GM12864 (cell line): Measurements from ENCODE around the gene RNF11.
A peak's percentile ranks its signal among the peaks of the same experiment; 100 is the strongest.

Source experiments
- DNase-seq: peaks from one replicate; pipeline ENCODE4 v3.0.0-alpha.2; 2011; ENCODE audit warnings: low read depth
- H3K4me3 ChIP-seq: 2 replicates; pipeline ENCODE4 v1.5.1; 2011; ENCODE audit warnings: mild to moderate bottlenecking, low read depth, low read length, control low read depth
- TF ChIP-seq, protein P1 (sequence below): IDR thresholded peaks from 2 replicates; pipeline ENCODE4 v1.5.1; 2011; ENCODE audit warnings: low read depth, mild to moderate bottlenecking, moderate library complexity, low read length, control low read depth, inconsistent platforms; ENCODE audit errors: missing control alignments

Gene RNF11

DNA sequence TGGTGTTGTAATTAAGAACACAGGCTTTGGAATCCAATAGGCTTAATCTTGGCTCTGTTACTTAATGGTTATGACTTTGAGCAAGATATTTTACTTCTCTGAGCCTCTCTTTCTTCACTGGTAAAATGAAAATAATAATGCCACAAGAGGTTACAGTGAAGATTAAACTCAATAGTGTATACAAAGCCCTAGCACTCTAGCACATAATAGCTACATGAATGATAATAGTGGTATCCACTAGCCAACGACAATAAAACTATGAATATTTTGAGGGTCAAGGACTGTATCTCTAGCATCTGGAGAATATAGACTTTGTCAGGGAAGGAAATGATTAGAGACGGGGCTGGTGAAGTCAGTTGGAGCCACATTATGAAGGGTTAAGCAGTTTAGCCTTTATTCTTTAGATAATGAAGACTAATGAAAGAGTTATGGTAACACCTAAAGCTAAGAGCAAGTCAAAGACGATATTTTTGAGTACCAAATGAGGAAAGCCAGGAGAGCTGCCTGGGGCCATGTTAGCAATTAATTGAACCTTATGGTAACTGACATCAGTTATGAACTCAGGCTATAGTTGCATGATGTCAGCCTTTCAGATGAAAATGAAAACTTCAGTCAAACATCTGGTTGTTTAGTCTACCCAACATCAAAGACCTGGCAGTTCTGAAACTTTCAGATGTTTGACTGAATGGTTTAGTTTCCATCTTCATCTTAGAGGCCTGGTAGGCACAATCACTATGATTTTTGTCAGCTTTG, 32.8 kb upstream of the RNF11 start:
- H3K4me3 ChIP-seq, result no peak overlapping the region
- DNase-seq, result peak; percentile 43
- TF ChIP-seq, protein P1, sequence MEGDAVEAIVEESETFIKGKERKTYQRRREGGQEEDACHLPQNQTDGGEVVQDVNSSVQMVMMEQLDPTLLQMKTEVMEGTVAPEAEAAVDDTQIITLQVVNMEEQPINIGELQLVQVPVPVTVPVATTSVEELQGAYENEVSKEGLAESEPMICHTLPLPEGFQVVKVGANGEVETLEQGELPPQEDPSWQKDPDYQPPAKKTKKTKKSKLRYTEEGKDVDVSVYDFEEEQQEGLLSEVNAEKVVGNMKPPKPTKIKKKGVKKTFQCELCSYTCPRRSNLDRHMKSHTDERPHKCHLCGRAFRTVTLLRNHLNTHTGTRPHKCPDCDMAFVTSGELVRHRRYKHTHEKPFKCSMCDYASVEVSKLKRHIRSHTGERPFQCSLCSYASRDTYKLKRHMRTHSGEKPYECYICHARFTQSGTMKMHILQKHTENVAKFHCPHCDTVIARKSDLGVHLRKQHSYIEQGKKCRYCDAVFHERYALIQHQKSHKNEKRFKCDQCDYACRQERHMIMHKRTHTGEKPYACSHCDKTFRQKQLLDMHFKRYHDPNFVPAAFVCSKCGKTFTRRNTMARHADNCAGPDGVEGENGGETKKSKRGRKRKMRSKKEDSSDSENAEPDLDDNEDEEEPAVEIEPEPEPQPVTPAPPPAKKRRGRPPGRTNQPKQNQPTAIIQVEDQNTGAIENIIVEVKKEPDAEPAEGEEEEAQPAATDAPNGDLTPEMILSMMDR, result no peak

- TF ChIP-seq, protein P1, result no peak
- no peak for DNase-seq
Measured at GRCh38 chr1:51203874-51204245, 32.2 kb upstream of the RNF11 start.

DNA sequence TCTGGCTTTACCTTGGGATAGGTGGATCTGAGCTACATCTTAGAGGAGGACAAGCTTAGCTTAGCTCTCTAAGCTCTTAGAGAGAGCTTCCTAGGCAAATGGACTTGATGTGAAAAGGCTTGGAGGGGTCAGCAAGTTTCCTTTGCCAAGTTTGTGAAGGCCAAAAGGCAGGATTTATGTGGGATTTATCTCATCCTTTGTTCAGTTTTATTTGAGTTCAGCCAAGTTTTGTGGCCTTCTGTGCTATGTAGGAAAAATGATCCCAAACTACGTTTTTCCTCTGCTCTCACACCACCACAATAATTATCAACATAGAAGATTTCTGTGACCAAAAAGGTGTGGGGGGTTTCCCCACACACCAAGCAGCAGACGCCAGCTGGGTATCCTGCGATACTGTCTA, 26.0 kb upstream of the RNF11 start:
- TF ChIP-seq, protein P1, result no peak
- no peak overlapping the region for H3K4me3 ChIP-seq

More at GRCh38 chr1:51203874-51204245, 32.2 kb upstream of the RNF11 start:
- no peak overlapping the region for H3K4me3 ChIP-seq

DNA sequence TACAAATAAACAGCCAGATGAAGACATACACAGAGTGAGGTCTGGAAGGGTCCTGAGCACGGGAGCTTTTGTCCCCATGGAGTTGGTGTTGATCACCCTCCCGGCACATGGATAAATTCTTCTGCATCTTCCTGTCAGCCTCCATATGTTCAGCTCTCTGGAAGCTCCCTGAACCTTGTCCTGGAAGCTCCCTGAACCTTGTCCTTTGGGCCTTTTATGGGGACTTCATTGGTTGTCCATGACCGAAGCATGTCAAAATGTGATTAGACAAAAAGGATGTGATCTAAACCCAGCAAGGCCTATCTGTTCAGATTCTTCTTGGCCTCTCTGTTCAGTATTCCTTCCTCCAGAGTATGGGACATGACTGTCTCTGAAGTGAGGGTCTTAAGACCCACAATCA, 25.4 kb upstream of the RNF11 start:
- TF ChIP-seq, protein P1, result no peak
- no peak overlapping the region for H3K4me3 ChIP-seq
- no peak for DNase-seq

More for the DNA sequence above, 26.0 kb upstream of the RNF11 start:
- no peak for DNase-seq

- DNase-seq, result no peak
- no peak overlapping the region for H3K4me3 ChIP-seq
Measured at GRCh38 chr1:51214615-51215131, 21.4 kb upstream of the RNF11 start.

GRCh38 chr1:51215169-51215568, 20.9 kb upstream of the RNF11 start:
- TF ChIP-seq, protein P1, result no peak
- no peak overlapping the region for H3K4me3 ChIP-seq
- DNase-seq, result no peak

More at GRCh38 chr1:51214615-51215131, 21.4 kb upstream of the RNF11 start:
- TF ChIP-seq, protein P1, result no peak

GRCh38 chr1:51216631-51217030, 19.4 kb upstream of the RNF11 start:
- no peak for DNase-seq
- no peak overlapping the region for H3K4me3 ChIP-seq

More at GRCh38 chr1:51216631-51217030, 19.4 kb upstream of the RNF11 start:
- TF ChIP-seq, protein P1, result no peak
